OCI-LY1 (cell line): ENCODE measurements around the gene LIF.

ENCODE experiments used
- H2AFZ ChIP-seq: fragments of 200-600 bp; sonication (generic), shearing (Covaris generic); 2 replicates; pipeline ENCODE4 v1.6.0; 2014; ENCODE audit warnings: antibody characterized with exemption, mild to moderate bottlenecking, low read length
- H3F3A ChIP-seq: fragments of 200-600 bp; sonication (generic), shearing (Covaris generic); 2 replicates; pipeline ENCODE4 v1.6.0; 2014; ENCODE audit warnings: mild to moderate bottlenecking, antibody characterized with exemption, low read length, moderate library complexity; ENCODE audit not compliant: insufficient read depth
- H3K27ac ChIP-seq: fragments of 200-600 bp; sonication (generic); 2 replicates; pipeline ENCODE4 v1.5.1; 2014; ENCODE audit warnings: low read length, mixed run types, mild to moderate bottlenecking, low read depth; ENCODE audit not compliant: poor library complexity, severe bottlenecking
- H3K27me3 ChIP-seq: fragments of 200-600 bp; sonication (generic); 2 replicates; pipeline ENCODE4 v1.6.0; 2014; ENCODE audit warnings: antibody characterized with exemption, mild to moderate bottlenecking, low read length, moderate library complexity; ENCODE audit not compliant: insufficient read depth
- H3K36me3 ChIP-seq: fragments of 200-600 bp; sonication (generic); 2 replicates; pipeline ENCODE4 v1.6.1; 2014; ENCODE audit warnings: mild to moderate bottlenecking, antibody characterized with exemption, low read length, moderate library complexity, mixed read lengths; ENCODE audit not compliant: insufficient read depth
- H3K4me1 ChIP-seq: fragments of 200-600 bp; sonication (generic); 2 replicates; pipeline ENCODE4 v1.5.1; 2014; ENCODE audit warnings: mild to moderate bottlenecking, low read length, moderate library complexity; ENCODE audit not compliant: insufficient read depth, severe bottlenecking
- H3K4me2 ChIP-seq: fragments of 200-600 bp; sonication (generic), shearing (Covaris generic); 2 replicates; pipeline ENCODE4 v1.6.1; 2014; ENCODE audit warnings: low read length
- H3K4me3 ChIP-seq: fragments of 200-600 bp; sonication (generic); 2 replicates; pipeline ENCODE4 v1.5.1; 2014; ENCODE audit warnings: low read length, low read depth, mild to moderate bottlenecking, mixed read lengths; ENCODE audit not compliant: poor library complexity, severe bottlenecking
- H3K79me2 ChIP-seq: fragments of 200-600 bp; shearing (Covaris generic); 2 replicates; pipeline ENCODE4 v1.6.1; 2016; ENCODE audit warnings: mixed run types, low read length, mixed read lengths; ENCODE audit not compliant: insufficient read depth
- H3K9ac ChIP-seq: fragments of 200-600 bp; sonication (generic), shearing (Covaris generic); 2 replicates; pipeline ENCODE4 v1.6.1; 2014; ENCODE audit warnings: mild to moderate bottlenecking, low read length, mixed read lengths
- H3K9me2 ChIP-seq: fragments of 200-600 bp; sonication (generic), shearing (Covaris generic); 2 replicates; pipeline ENCODE4 v1.6.1; 2014; ENCODE audit warnings: low read depth, mild to moderate bottlenecking, low read length, mixed read lengths
- H3K9me3 ChIP-seq: fragments of 200-600 bp; shearing (Covaris generic); 2 replicates; pipeline ENCODE4 v1.6.1; 2014; ENCODE audit warnings: low read length, mixed read lengths
- H4K20me1 ChIP-seq: fragments of 200-600 bp; sonication (generic), shearing (Covaris generic); 2 replicates; pipeline ENCODE4 v1.6.0; 2016; ENCODE audit warnings: mild to moderate bottlenecking, low read length; ENCODE audit not compliant: insufficient read depth
- CTCF ChIP-seq: fragments of 200-600 bp; sonication (generic), shearing (Covaris generic); IDR thresholded peaks from 2 replicates; pipeline ENCODE4 v1.5.1; 2017; ENCODE audit warnings: mild to moderate bottlenecking, antibody characterized with exemption, low read length, moderate library complexity, mixed read lengths
- EZH2 ChIP-seq: fragments of 200-600 bp; sonication (generic), shearing (Covaris generic); IDR thresholded peaks from 2 replicates; pipeline ENCODE4 v1.8.0; 2017; ENCODE audit warnings: borderline replicate concordance, mixed run types, mild to moderate bottlenecking, antibody characterized with exemption, low read length, moderate library complexity, mixed read lengths

The LIF gene

GRCh38 chr22:30261134-30261533 lies 14.6 kb upstream of the LIF start:
- Histone ChIP-seq H3K27me3 (no peaks in the 10 kb centered on the region), H3K4me1 (peaks cover 4% of the 10 kb centered on the region), H3K4me3 (no peak overlapping the region), H3K9me3 (no peaks in the 10 kb centered on the region), H3K4me2 (no peak overlapping the region), H3K27ac (no peak overlapping the region), H3K79me2 (no peaks in the 10 kb centered on the region), H4K20me1 (no peaks in the 10 kb centered on the region), H2AFZ (no peak overlapping the region), H3K9me2 (no peaks in the 10 kb centered on the region), H3F3A (no peaks in the 10 kb centered on the region), H3K9ac (no peak overlapping the region), H3K36me3 (no peaks in the 10 kb centered on the region)
- no peak for TF ChIP-seq EZH2
- TF ChIP-seq CTCF: no peak

GRCh38 chr22:30260682-30261081 lies 14.1 kb upstream of the LIF start:
- H3K27me3 ChIP-seq: no peaks in the 10 kb centered on the region
- no peak overlapping the region for H3K9ac ChIP-seq
- H4K20me1 ChIP-seq: no peaks in the 10 kb centered on the region
- H3K4me1 ChIP-seq: no peaks in the 10 kb centered on the region
- no peak overlapping the region for H2AFZ ChIP-seq
- no peaks in the 10 kb centered on the region for H3K36me3 ChIP-seq
- H3K4me3 ChIP-seq: no peak overlapping the region
- no peak overlapping the region for H3K4me2 ChIP-seq
- H3K79me2 ChIP-seq: no peaks in the 10 kb centered on the region
- H3K9me2 ChIP-seq: no peaks in the 10 kb centered on the region
- TF ChIP-seq EZH2 (no peak), CTCF (no peak)
- H3F3A ChIP-seq: no peaks in the 10 kb centered on the region
- no peaks in the 10 kb centered on the region for H3K9me3 ChIP-seq
- H3K27ac ChIP-seq: no peak overlapping the region

- H3K9ac ChIP-seq: no peak overlapping the region
- no peak overlapping the region for H3K4me3 ChIP-seq
- TF ChIP-seq EZH2: no peak
- TF ChIP-seq CTCF: no peak
- H3K4me2 ChIP-seq: no peak overlapping the region
- no peaks in the 10 kb centered on the region for H3K27me3 ChIP-seq
- no peaks in the 10 kb centered on the region for H3K4me1 ChIP-seq
- no peaks in the 10 kb centered on the region for H3K36me3 ChIP-seq
- H3K27ac ChIP-seq: no peak overlapping the region
- no peaks in the 10 kb centered on the region for H3K9me2 ChIP-seq
- no peaks in the 10 kb centered on the region for H3K79me2 ChIP-seq
- H4K20me1 ChIP-seq: no peaks in the 10 kb centered on the region
- no peak overlapping the region for H2AFZ ChIP-seq
- no peaks in the 10 kb centered on the region for H3K9me3 ChIP-seq
- H3F3A ChIP-seq: no peaks in the 10 kb centered on the region
Measured at GRCh38 chr22:30260276-30260675, 13.7 kb upstream of the LIF start.
